ENCODE measurements around the gene ALDH1L2.

Gene ALDH1L2

GRCh38 chr12:105083031-105083430 lies 1.2 kb downstream of the ALDH1L2 start:
- FAIRE-seq: no peak

GRCh38 chr12:105078712-105079570 lies 5.3 kb downstream of the ALDH1L2 start:
- no peak for FAIRE-seq

DNA sequence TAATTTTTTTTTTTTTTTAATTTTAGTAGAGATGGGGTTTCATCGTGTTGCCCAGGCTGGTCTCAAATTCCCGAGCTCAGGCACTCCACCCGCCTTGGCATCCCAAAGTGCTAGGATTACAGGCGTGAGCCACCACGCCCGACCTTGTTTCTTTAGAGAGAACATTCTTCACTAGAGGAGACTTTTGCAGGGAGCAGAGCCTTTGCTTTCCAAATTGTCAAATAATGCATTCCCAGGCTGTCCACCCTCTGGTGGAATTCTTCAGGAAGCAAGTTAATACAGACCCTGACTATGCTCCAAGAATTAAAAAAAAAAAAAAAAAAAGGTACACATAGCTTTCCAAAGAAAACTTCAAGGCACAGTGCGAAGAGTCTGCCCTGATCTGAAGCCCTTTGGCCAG lies 6.8 kb downstream of the ALDH1L2 start:
- FAIRE-seq: no peak

GRCh38 chr12:105076913-105077312 lies 7.3 kb downstream of the ALDH1L2 start:
- FAIRE-seq: no peak

- FAIRE-seq: no peak
Observed at GRCh38 chr12:105076098-105076497, 8.2 kb downstream of the ALDH1L2 start.

GRCh38 chr12:105072888-105073488 lies 11.3 kb downstream of the ALDH1L2 start:
- FAIRE-seq: no peak

DNA sequence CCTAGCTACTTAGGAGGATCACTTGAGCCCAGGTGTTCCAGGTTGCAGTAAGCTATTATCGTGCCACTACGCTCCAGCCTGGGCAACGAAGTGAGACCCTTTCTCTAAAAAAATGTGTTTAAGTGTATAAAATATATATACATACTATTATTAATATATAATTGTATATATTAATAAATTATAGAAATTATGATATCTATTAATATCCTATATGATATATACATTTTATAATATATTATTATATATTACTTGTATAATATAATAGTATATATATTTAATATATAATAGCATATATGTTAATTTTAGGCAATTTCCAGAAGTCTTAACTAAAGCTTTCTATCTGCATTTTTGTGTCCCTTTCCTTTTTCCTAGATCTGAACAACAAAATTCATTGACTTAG lies 12.3 kb downstream of the ALDH1L2 start:
- no peak for FAIRE-seq

DNA sequence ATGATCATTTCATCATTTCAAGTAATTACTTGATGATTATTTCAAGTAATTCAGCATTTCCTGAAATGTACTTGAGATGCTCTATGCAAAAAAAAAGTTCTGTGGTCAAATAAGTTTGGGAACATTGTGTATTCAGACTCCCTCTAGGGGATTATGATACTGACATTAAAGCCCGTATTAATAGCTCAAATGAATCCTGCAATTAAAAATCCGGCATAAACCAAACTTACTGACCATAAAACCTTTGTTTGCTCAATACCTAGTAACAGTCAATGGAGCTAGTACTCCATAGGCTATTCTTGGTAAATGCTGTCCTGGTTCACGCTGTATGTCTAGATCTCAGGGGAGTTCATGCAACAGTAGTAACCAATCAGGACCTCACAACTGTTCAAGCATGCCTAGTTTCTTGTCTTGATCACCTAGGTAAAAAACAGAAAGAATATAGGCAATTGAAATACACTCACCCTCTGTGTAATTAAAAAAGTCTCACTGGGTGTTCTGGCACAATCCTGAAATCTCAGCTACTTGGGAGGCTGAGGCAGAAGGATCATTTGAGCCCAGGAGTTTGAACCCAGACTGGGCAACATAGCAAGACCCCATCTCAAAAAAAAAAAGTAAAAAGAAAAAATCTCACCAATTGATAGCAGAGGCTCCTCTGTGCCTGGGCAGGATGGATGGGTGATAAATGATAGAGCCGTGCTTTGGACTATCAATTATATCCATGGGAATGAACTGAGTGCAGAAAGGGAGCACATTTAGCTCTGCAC lies 14.1 kb downstream of the ALDH1L2 start:
- FAIRE-seq: no peak

DNA sequence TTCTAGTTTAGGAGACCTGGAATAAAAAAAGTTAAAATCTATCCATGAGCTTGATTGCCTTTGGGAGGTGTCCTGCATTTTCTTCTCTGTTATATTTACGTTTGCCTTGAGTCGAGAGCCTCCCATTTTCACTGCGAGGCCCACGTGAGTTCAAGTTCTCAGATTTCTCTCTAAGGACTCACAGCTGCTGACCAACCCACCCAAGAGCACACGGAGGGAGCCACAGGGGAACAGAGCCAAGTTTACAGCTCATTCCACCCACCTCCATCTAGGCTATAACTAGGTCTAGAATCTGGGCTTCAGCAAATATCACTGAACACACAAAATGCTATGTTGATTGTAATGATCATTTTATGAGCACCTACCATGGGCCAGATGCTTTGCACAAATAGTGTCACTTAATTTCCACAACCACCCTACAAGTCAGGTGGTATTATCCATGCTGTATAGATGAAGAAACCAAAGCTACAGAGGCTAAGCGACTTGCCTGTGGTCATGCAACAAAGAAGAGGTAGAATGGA lies 16.7 kb downstream of the ALDH1L2 start:
- no peak for FAIRE-seq

DNA sequence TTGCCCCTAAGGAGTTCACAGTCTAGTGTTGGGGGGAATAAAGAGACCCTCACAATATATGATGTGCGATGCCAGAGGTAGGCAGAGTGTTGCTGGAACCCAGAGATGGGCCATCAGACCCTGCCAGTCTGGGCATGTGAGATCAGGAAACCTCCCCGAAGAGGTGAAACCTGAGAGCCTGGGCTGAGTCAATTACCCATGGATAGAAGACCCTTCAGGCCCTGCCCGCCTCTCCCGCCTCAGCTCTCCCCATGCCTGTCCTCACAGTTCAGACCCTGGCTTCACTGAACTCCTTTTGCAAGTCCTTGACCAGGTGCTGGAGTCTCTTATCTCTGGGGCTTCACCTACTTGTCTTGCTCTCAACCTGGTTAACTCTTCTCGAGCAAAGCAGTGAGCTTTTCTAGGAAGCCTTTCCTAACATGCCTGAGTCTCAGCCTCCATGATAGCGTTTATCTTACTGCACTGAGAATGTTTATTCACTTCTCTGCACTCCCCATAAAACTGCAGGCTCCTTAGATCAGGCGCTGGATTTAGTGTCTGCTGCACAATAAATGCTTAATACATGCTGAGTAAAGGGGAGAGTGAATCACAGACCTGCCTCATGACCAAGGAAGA lies 19.6 kb downstream of the ALDH1L2 start:
- no peak for FAIRE-seq

DNA sequence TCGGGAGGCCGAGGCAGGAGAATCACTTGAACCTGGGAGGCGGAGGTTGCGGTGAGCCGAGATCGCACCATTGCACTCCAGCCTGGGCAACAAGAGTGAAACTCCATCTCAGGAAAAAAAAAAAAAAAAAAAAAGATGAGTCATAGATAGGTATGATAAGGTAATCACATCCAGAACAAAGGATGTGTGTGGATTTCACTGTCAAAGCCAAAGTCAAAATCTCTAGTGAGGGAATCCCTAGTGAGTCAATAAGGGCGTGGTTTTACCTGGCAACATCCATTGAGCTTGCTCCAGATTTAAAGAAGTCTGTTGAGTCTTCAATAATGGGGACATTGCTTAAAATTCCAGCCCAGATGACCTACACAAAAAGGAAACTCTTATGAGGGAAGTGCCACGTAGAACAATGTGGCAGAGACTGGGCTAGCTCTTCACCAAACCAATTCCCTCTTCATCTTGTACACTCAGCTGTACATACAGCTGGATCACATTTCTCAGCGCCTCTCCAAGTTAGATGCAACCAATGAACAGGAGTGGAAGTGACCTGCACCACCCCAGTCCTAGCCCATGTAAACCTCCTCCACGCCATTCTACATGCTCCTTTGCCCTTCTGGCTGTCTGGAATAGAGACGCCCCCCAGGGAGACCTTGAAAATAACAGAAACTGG lies 23.4 kb downstream of the ALDH1L2 start:
- no peak for FAIRE-seq

DNA sequence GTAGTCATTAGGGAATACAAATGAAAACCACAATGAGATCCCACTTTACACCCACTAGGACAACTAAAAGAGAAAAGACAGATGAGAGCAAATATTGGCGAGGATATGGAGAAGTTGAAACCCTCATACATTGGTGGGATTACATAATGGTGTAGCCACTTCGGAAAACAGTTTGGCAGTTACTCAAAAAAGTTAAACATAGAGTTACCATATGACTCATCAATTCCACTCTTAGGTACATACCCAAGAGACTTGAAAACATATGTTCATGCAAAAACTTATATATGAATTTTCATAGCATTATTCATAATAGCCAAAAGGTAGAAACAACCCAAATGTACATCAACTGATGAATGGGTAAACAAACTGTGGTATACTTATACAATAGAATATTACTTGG lies 27.1 kb downstream of the ALDH1L2 start:
- FAIRE-seq: no peak

DNA sequence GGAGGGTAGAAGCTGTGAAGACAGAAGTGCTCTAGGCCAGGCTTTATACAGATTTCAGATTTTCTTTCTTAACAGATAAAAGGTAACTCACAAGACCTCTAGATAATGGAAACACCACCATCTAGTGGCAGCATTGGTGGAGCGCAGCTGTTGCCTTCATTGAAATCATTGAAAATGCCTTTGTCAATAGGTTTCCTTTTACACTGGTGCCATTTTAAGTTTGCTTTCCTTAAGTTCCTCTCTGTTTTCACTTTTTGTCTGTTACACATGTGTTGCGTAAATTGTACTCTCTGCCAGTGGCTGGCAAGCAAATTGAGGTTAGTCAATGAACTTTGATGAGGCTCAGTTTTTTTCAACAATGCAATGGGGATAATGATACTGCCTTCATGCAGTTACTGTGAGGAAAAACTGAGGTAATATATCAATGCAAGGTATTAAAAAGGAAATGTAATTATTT lies 31.1 kb downstream of the ALDH1L2 start:
- no peak for FAIRE-seq

GRCh38 chr12:105051981-105052380 lies 32.3 kb downstream of the ALDH1L2 start:
- no peak for FAIRE-seq

GRCh38 chr12:105048315-105048714 lies 35.9 kb downstream of the ALDH1L2 start:
- no peak for FAIRE-seq

DNA sequence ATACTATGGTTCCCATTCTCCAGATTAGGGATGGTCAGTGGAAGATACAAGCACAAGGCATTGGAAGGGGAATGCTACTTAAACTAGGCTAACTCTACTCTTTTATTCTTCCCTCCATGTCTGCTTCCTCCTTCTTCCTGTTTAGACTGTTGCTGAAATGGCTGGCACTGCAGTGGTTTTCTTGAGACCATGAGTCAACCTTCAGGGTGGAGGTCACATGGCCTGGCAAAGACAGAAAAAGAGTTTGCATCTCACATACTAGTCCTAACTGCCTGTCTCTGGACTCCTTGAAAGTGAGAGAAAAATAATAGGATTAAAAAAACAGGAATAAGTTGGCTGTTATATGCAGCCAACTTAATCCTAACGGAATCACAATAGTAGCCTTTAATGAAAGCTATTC lies 37.0 kb downstream of the ALDH1L2 start:
- no peak for FAIRE-seq

DNA sequence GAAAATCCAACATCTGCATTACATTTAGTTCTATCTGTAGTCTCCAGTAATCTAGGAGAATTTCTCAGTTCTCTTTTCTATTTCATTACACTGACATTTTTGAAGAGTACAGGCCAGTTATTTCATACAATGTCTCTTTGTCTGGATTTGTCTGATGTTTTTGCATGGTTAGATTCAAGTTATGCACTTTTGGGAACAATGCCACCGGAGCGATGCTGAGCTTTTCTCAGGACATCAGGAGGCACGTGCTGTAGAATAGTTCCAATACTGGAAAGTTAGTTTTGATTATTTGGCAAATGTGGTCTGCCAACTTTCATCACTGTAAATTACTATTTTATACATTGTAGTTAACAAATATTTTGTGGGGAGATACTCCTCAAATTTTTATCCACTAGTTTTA lies 43.1 kb downstream of the ALDH1L2 start:
- FAIRE-seq: no peak

- no peak for FAIRE-seq
Observed at GRCh38 chr12:105040476-105040875, 43.8 kb downstream of the ALDH1L2 start.

- FAIRE-seq: no peak
Observed at GRCh38 chr12:105036937-105037649, 47.2 kb downstream of the ALDH1L2 start.

- no peak for FAIRE-seq
Observed at GRCh38 chr12:105033851-105034250, 50.4 kb downstream of the ALDH1L2 start.

DNA sequence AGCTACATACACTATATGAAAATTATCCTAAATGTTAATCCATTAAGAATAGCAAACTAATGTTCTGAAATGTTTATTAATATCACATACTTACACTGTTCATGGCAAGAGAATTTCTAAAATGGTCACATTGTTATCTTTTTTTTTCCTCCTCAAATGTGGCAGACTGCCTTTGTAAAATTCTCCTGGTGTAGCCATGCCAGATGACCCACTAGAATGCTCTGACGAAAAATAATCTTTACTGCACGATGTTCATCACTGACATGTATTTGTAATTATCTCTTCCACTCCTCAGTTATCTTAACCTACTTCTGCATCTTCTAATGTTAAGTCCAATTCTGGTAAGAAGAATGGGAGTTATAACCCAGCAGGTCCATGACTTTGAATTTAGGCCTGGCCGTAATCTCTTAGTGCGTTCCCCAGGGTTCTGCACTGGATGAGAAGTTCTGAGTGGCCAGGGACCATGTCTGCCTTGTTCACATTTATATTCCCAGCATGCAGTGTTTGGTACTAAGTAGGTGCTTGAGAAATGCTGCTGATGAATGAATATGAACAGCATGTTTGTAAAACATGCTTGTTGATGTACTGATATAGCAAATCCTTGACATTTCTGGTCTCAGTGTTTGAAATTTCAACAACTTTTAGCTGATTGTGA lies 51.4 kb downstream of the ALDH1L2 start:
- FAIRE-seq: no peak
